Measurements from ENCODE around the gene POLE2.

DNA sequence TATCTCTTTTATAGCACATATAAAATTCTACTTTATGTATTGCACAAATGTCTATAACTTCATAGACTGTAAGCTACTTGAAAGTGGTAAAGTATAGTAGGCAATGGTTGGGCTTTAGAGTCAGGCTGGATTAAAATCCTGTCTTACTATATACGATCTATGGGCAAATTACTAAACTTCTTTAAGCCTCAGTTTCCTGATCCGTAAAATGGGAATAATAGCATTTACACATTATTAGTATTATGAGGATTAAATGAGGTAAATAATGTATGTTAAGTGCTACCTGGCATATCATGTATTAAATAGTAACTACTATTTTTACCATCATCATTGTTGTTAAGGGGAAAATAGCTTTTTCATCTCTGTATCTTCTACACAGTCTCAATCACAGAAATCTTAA, 14.4 kb downstream of the POLE2 start:
- TF ChIP-seq, protein P1, sequence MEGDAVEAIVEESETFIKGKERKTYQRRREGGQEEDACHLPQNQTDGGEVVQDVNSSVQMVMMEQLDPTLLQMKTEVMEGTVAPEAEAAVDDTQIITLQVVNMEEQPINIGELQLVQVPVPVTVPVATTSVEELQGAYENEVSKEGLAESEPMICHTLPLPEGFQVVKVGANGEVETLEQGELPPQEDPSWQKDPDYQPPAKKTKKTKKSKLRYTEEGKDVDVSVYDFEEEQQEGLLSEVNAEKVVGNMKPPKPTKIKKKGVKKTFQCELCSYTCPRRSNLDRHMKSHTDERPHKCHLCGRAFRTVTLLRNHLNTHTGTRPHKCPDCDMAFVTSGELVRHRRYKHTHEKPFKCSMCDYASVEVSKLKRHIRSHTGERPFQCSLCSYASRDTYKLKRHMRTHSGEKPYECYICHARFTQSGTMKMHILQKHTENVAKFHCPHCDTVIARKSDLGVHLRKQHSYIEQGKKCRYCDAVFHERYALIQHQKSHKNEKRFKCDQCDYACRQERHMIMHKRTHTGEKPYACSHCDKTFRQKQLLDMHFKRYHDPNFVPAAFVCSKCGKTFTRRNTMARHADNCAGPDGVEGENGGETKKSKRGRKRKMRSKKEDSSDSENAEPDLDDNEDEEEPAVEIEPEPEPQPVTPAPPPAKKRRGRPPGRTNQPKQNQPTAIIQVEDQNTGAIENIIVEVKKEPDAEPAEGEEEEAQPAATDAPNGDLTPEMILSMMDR (IDR thresholded peaks at IDR 0.05) = no peak
- TF ChIP-seq POLR2A (IDR thresholded peaks at IDR 0.05) (no peak), POLR2AphosphoS5 (IDR thresholded peaks at IDR 0.05) (no peak), EP300 (IDR thresholded peaks at IDR 0.05) (no peak)
